ENCODE results near the gene MARCHF11. TPM values are rescaled to one million over a fixed set of nuclear protein-coding genes. Genes with fewer than 3 reads are reported as not detected.

MARCHF11 gene
- total and polyA plus RNA-seq, 4 donors, result not detected

DNA sequence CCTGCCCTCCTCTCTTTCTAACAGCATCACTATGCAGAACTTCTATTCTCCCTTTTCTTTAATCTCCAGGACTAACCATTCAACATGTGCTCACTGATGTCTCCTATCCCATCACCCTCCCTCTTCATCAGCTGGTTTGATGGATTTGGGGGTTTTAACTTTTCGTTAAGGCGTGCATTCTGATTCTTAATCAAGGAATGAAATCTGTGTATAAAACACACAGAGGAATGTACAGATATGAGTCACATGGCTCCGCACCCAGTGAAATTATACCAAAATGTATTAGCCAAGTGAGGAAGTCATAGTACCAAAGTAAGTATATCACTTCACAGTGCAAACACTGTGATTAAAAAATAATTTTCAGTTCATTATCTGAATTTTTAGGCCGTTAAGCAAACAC lies 35.2 kb downstream of the MARCHF11 start:
- Histone ChIP-seq H3K4me3 (no peak overlapping the region), H3K4me1 (ENCODE audit: control insufficient read depth in 5 of 5, insufficient read depth in 5 of 5, low read length in 5 of 5) (peaks cover 0 to 16% (median 0%) of the 10 kb centered on the region in 5 donors), H3K9ac (ENCODE audit: insufficient read depth in 1 of 2, low read length in 2 of 2) (no peak overlapping the region), H3K36me3 (ENCODE audit: control insufficient read depth in 4 of 4, insufficient read depth in 4 of 4, low read length in 4 of 4) (no peaks in the 10 kb centered on the region), H3K27me3 (ENCODE audit: control insufficient read depth in 3 of 3, insufficient read depth in 3 of 3, low read length in 2 of 3) (peaks cover 0 to 2% (median 0%) of the 10 kb centered on the region in 3 donors), H3K9me3 (ENCODE audit: control insufficient read depth in 4 of 4, insufficient read depth in 3 of 4, low read length in 3 of 4) (peaks cover 0 to 2% (median under 1%) of the 10 kb centered on the region in 4 donors), H3K27ac (ENCODE audit: low read depth in 1 of 2, low read length in 1 of 2) (peak overlapping the region in 1 of 2 donors; percentile 45)
- ATAC-seq (ENCODE audit: insufficient read depth, low FRiP score) (no peak), DNase-seq (no peak)
- TF ChIP-seq, protein P1, sequence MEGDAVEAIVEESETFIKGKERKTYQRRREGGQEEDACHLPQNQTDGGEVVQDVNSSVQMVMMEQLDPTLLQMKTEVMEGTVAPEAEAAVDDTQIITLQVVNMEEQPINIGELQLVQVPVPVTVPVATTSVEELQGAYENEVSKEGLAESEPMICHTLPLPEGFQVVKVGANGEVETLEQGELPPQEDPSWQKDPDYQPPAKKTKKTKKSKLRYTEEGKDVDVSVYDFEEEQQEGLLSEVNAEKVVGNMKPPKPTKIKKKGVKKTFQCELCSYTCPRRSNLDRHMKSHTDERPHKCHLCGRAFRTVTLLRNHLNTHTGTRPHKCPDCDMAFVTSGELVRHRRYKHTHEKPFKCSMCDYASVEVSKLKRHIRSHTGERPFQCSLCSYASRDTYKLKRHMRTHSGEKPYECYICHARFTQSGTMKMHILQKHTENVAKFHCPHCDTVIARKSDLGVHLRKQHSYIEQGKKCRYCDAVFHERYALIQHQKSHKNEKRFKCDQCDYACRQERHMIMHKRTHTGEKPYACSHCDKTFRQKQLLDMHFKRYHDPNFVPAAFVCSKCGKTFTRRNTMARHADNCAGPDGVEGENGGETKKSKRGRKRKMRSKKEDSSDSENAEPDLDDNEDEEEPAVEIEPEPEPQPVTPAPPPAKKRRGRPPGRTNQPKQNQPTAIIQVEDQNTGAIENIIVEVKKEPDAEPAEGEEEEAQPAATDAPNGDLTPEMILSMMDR (IDR thresholded peaks at IDR 0.05; ENCODE audit: control extremely low read depth, extremely low read depth), result no peak
- 83 to 86% methylated on average over 4 of the region's 4 CpGs for WGBS, 2 donors

DNA sequence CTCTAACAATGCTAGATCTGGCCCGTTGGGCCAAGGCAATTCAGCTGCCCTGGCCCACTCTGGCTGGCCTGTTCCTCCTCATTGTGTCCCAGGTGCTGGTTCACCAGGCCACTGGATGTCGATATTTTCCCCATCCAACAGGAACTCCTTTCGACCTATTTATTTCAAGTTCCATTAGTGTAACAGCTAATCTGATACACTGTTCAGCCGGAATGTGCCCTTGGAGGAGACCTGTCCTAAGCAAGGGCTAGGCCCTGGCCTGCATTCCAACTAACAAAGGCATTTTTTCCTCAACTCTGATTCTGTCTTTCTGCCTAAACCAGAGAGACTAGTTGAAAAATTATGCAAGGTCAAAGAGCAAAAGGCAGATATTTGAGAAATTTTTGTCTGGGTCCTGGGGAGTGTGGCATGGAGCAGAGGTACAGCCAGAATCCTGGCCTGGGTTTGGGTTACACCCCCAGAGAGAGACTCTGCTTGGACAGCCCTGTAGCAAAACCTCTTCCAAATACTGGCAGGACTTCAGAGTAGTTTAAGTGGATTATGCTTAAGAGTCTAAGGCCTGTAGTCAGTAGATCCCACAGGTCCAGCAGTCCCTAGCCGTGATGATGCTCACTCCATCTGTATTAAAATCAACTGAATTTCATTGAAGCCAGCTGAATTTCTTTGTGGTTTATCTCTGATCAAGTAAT lies 36.1 kb downstream of the MARCHF11 start:
- H3K4me3 ChIP-seq, result no peak overlapping the region
- H3K27ac ChIP-seq (ENCODE audit: low read depth in 1 of 2, low read length in 1 of 2), result peak overlapping the region in 1 of 2 donors; percentile 78
- H3K27me3 ChIP-seq (ENCODE audit: control insufficient read depth in 3 of 3, insufficient read depth in 3 of 3, low read length in 2 of 3), result peaks cover 0 to 2% (median 0%) of the 10 kb centered on the region in 3 donors
- DNase-seq (no peak), ATAC-seq (ENCODE audit: insufficient read depth, low FRiP score) (no peak)
- 67 to 81% methylated on average over 5 of the region's 5 CpGs for WGBS, 2 donors
- TF ChIP-seq, protein P1 (IDR thresholded peaks at IDR 0.05; ENCODE audit: control extremely low read depth, extremely low read depth), result no peak
- H3K9ac ChIP-seq (ENCODE audit: insufficient read depth in 1 of 2, low read length in 2 of 2), result no peak overlapping the region
- peaks cover 0 to 2% (median under 1%) of the 10 kb centered on the region in 4 donors for H3K9me3 ChIP-seq (ENCODE audit: control insufficient read depth in 4 of 4, insufficient read depth in 3 of 4, low read length in 3 of 4)
- no peaks in the 10 kb centered on the region for H3K36me3 ChIP-seq (ENCODE audit: control insufficient read depth in 4 of 4, insufficient read depth in 4 of 4, low read length in 4 of 4)
- H3K4me1 ChIP-seq (ENCODE audit: control insufficient read depth in 5 of 5, insufficient read depth in 5 of 5, low read length in 5 of 5), result peaks cover 0 to 16% (median 0%) of the 10 kb centered on the region in 5 donors

DNA sequence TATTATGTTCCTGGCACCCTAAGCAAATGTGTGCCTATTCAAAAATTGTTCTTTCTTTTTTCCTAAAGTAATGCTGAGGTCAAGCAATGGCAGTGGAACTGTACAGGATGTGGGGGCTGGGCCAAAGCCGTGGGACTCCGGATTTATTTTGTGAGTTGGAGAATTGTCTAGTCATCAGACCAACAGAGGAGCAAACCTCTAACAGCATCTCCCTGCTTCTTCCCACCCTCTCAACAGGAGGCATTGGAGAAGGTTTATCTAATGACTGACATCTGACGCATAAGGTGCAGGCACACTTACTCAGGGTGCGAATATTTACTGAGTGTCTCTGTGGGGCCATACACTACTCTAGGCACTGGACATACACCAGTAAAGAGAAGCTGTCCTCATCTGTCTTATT lies 38.6 kb downstream of the MARCHF11 start:
- peak; percentile 19 for ATAC-seq (ENCODE audit: insufficient read depth, low FRiP score)
- TF ChIP-seq, protein P1 (IDR thresholded peaks at IDR 0.05; ENCODE audit: control extremely low read depth, extremely low read depth), result no peak
- DNase-seq, result no peak

More for the DNA sequence above, 38.6 kb downstream of the MARCHF11 start:
- Histone ChIP-seq H3K4me1 (ENCODE audit: control insufficient read depth in 5 of 5, insufficient read depth in 5 of 5, low read length in 5 of 5) (peaks cover 0 to 11% (median 0%) of the 10 kb centered on the region in 5 donors), H3K4me3 (no peak overlapping the region), H3K36me3 (ENCODE audit: control insufficient read depth in 4 of 4, insufficient read depth in 4 of 4, low read length in 4 of 4) (no peaks in the 10 kb centered on the region), H3K27me3 (ENCODE audit: control insufficient read depth in 3 of 3, insufficient read depth in 3 of 3, low read length in 2 of 3) (no peaks in the 10 kb centered on the region), H3K9me3 (ENCODE audit: control insufficient read depth in 4 of 4, insufficient read depth in 3 of 4, low read length in 3 of 4) (peaks cover 0 to 6% (median 1%) of the 10 kb centered on the region in 4 donors), H3K27ac (ENCODE audit: low read depth in 1 of 2, low read length in 1 of 2) (peak overlapping the region in 1 of 2 donors; percentile 81), H3K9ac (ENCODE audit: insufficient read depth in 1 of 2, low read length in 2 of 2) (no peak overlapping the region)
- 51 to 53% methylated on average over 4 of the region's 4 CpGs for WGBS, 2 donors
